GM19452 (cell line): ENCODE measurements around the gene PRLR.

Experiments used
- ATAC-seq: cut with Tn5 transposase; IDR thresholded peaks from one replicate; pipeline ENCODE4 v1.9.1; 2021; ENCODE audit not compliant: unreplicated experiment

Gene PRLR

DNA sequence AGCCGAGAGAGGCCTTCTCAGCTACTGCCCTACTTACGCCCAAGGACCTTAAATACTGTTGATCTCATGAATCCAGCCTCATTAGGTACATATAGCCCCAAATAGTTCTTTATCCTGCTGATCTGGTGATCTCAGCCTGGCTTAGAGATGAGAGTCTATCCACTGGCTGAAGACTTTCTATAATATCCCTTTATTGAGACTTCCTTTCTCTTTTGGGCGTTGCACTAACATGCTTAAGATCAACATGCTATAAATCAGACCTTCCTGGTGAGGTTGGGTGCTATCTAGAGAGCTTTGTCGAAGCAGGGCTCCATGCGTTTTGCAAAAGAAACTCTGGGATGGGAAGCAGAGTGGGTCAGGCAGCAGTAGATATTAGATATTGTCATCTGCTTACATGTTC lies 138.6 kb downstream of the PRLR start:
- ATAC-seq, result no peak

DNA sequence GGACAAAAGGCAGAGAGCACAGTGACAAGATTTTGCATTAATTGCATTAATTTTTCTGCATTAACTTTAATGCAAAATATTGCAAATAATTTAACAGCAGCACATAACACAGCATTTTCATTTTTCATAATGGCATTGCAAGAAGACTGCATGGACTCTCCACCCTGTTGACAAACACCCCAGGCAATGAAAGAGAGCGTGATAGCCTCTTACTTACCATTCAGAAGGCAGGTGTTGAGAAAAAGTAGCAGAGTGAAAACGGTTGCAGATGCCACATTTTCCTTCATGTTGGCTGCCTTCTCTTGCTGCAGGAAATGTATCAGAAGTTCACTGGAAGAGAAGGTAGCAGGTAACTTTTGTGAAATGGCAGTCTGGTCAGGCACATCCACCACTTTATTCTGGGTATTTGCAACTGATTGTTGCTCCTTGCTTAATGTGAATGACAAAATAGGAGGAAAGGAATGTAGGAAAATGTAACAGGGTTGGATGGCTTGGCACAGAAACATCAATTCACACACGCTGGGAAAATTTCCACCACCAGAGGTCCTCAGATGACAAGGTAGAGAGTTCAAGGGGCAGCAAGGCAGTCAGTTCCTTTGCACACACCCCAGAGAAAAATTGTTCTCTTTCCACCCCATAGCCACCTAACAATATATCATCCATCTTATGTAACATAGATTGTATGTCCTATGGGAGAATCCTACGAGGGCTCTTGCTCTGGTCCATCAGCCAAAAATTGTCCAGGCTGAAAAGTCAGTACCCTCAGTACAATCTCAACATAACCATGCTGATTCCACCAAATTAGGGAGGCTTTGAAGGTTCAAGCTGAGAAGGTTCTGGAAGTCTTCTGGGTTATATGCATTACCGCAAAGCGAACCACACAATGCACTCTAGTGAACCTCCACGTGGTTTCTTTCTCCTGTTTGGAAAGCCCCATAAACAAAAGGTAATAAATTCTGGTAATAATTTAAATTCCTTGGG lies 140.7 kb downstream of the PRLR start:
- no peak for ATAC-seq

DNA sequence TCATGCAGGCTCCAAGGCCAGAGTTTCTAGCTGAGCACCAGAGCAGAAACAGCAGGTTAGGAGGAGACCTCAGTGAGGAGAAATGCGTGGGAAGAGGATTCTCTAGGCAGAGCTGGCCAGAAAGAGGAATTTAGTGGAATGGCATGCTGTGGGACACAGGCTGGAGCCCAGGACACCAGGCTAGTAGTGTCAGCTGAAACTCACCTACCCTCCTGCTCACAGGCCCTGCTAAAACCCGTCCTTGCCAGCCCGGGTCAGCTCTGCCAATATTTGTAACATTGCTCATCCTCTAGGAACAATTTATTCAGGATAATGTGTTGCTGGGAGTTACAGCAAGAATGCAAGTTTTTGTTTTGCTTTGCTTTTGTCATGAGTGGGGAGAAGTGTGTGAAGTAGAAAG lies 142.3 kb downstream of the PRLR start:
- no peak for ATAC-seq

DNA sequence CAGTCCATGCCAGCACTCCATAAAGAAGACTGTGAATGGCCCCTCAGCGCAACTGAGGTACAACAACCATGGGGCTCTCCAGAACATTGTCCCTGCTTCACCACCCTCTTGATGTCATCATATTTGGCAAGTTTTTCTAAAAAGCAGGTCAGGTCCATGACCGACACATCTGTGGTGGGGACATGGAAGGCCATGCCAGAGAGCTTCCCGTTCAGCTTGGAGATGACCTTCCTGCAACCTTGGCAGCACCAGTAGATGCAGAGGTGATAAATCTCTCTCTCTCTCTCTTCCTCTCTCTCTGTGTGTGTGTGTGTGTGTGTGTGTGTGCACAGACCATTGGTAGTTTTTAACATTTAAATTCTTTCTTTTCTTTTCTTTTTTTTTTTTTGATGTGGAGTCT lies 147.1 kb downstream of the PRLR start:
- ATAC-seq, result no peak

DNA sequence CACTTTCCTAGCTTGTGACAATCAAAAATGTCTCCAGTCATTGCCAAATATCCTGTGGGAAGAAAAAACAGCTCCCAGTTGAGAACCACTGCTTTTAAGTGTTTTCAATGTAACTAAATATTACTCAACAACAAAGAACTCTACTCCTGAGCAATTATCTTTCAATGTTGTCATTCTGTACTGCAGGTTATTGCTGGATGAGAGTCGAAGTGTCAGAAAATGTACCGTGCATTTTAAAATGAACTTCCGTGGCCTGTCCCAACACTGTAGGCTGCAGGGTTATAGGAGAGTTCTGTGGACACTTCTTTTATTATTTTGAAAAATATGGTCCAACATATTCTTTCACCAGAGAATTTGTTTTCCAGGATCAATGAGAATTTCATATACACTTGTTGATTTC lies 147.8 kb downstream of the PRLR start:
- ATAC-seq, result no peak

DNA sequence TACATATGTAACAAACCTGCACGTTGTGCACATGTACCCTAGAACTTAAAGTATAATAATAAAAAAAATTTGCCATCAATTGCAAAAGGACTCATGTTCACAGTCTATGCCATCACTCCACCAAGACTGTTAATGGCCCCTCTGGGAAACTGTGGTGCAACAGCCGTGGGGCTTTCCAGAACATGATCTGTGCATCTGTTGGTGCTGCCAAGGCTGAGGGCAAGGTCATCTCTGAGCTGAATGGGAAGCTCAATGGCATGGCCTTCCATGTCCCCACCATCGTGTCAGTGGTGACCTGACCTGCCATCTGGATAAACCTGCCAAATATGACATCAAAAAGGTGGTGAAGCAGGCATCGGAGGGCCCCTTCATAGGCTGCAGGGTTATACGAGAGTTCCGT lies 149.2 kb downstream of the PRLR start:
- ATAC-seq, result no peak

DNA sequence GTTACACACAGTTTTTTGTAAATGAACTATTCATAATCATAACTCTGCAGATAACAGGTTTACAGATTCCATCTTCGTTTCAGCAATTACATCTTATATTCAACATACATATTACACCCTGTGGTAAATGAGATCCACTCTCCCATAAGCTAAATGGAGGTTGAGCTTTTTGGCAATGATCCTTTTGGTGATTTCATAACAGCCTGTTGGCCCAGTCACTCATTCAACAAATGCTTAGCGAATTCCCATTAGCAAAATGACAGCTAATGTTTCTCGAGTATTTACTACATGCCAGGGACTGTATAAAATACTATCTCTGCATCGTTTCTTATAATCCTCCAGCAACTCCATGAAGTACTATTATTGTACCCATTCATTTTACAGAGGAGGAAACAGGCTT lies 157.1 kb downstream of the PRLR start:
- no peak for ATAC-seq

DNA sequence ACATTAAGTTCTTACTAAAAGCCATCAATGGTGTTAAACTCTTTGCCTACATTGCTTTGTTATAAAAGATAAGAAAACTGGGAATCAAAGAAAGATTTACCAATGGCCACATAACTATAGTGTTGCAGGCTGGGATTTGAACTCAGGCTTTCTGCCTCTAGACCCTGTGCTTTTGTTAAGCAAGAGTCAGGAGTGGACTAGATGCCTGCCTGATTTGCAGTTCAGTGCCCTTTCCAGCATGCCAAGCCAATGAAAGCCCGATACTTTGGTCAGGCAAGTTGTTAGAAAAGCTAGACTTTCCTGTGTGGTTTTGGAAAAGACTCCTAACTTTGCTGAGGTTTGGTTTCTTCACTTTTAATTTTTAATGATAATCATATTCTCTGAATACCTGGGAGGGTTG lies 161.1 kb downstream of the PRLR start:
- no peak for ATAC-seq

DNA sequence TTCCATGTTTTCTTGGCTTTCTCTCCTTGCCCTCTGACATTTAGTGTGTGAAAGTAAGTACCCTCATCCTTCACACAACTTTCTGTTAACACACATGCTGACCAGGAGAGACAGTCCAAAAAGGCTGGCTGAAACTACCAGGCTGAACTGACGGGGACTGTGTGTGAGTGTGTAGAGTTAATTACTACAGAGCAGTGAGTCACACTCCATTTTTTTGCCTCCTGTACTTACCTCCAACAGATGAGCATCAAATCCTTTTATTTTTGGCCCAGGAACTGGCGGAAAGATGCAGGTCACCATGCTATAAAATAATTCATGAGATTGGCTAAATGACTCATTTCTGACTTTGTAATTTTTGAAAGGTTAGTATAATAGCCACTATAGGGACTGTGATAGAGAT lies 162.3 kb downstream of the PRLR start:
- no peak for ATAC-seq

DNA sequence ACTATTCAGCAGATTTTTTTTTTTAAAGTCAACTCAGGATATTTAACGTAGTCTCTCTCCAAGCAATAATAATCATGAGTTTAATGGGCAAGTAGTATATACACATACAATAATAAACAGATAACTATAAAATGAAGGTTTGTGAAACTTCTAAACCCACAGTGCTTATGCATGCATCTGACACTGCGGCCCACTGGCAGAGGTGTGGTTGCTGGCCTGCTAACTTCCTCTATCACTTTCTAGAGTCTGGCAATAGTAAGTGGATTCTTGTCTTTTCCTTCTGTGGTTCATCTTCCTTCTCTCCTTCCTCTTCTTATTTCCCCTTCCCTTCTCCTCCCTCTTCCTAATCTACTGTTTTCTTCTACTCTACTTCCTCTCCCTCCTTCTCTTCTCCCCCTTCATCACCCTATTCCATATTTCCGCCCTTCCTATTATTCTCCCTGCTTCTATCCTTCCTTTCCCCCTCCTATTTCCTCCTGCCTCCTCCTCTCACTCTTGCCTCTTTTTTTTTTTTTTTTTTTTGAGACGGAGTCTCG lies 164.0 kb downstream of the PRLR start:
- peak; percentile 97 for ATAC-seq

DNA sequence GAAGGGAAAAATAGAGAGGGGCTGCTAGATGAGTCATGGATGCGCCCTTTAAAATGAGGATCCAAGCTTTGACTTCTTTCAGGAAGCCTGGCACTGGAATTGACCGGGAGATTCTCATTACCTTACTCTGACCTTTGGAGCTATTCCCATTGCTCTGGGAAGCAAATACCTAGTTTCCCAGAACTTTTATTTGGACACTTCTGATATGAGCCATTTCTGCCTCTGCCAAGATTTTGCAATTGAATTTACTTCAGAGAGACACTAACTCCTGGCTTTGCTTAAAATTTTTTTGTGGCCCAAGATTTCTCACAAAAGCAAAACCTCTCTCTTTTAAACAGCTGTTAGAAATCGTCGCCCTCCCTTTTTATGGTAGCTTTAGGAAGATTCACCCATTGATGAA lies 166.9 kb downstream of the PRLR start:
- ATAC-seq, result no peak

DNA sequence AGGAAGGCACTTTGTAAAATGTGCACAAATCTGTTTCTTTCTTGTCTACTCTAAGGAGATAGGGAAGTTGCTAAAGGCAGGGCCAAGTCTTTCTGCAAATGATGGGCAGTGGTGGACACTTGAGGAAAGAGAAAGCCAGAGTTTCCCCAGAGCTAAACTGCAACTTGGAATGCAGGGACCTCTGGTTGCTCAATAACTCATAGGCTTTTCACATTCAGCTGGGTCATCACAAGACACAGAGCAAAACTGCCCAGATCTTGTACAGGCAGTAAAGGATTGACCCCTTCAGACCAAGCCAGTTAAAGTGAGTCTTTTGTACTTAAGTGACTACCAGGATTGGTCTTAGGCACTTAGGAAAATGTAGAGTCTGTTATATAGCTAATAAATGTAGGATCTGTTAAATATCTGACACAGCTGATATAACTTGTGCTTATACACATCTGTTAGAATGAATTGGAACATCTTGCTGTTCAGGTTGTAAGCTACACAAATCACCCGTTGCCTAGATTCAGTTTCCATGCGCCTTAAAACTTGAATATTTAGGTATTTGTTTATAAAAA lies 169.0 kb downstream of the PRLR start:
- ATAC-seq, result no peak

DNA sequence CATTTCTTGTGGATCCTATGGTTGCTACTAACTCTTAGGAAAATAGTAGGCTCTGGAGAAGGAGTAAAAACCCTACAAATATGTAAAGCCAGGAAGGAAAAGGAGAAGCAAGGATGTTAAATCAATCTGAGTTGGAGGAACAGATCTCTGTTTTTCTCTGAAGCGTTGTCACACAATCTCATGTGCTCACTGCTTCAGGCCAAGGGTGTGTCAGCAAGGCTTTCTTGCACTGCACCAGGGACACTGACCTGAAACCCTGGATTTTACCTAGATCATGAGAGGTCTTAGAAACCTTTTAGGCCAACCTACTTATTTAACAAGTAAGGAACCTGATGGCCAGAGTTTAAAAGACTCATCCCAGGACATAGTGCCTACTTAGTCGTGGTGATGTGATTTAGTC lies 170.1 kb downstream of the PRLR start:
- no peak for ATAC-seq

DNA sequence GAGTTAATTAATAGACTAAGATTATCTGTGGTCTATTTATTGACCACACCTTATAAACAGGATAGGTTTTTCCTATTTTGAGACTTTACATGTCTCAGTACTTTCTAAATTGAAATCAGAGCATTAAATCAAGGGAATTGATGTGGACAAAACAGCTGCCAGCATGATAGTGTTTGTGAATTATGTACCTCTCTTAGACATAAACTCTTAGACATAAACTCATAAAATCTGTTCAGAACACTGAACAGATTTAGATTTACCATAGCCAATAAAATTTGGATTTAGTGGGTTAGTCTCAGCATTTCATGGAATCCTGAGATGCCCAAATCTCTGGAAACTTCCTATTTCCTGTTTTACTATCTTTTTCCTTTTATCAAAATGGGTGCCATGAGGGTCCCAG lies 171.0 kb downstream of the PRLR start:
- no peak for ATAC-seq

DNA sequence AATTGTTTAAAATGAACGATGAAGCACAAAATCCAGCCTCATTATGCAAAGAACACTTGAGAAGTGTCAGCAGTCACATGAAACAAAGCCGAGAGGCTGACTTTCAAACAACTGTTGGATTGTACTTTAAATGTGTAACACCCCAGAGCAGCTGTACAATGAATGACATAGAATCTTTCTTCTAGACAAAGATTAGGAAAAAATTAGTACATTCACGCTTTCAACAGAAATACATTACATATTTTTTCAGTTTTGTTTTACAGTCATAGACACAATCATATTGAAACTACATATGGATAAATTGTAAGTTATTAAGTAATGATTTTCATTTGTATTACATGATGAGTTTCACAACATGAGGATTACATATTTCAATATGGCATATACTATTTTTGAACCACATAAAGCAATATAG lies 171.9 kb downstream of the PRLR start:
- ATAC-seq, result peak; percentile 90

DNA sequence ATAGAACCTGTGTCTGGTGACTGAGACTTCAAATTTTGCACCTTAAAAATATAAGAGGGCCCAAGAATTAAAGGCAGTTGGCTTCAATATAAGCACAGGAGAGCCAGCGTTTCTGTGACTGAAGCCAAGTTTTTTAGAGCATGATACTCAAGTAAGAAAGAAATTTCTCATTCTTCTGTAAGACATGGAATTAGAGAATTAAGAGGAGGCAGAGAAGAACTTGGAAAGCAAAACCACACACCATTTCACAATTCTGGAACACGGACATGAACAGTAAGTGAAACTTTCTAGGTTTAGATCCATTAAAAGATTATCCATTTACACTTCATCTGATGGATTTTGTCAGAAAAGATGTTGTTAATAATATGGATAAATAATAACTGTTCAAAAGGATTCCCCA lies 173.6 kb downstream of the PRLR start:
- ATAC-seq, result no peak

DNA sequence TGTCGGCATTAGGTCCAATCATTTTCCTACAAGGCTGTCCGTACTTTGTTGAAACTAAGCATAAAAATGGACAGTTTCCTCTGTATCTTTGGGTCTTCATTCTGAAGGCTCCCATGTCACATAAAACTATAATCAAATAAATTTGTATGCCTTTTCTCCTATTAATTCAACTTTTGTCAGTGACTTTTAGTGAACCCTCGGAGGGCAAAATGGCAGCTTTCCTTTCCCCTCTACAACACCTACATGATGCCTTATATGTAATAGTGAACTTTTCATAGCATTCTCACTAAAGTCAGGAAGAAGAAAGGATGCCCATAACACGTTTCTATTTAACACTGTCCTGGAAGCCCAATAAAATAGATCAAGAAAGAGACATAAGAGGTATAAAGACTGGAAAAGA lies 177.4 kb downstream of the PRLR start:
- no peak for ATAC-seq

DNA sequence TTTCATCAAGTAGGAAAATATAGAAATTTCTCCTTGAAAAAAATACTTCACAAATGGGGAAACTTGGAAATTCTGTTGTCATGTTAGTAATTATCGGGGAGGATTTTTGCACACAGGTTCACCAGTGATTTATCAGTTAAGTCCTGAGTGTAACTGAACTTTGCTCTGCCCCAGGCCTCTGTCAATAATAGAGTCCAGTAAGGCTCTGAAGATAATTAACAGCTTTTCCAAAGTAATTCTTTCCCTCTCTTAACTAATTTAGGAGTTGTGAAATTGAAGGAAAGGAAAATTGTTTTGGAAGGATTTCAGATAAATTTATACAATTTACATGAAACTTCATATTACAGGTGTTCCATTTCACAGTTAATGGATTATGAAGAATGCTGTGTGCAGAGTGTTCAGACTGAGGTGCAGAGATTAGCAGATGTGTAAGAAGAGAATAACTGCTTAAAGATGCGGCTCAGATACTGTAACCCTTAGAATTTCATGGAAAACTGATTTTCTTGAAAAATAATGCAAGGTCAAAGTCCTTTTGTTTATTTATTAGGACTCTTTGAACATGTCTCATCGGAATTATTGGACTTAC lies 179.7 kb downstream of the PRLR start:
- ATAC-seq, result no peak

DNA sequence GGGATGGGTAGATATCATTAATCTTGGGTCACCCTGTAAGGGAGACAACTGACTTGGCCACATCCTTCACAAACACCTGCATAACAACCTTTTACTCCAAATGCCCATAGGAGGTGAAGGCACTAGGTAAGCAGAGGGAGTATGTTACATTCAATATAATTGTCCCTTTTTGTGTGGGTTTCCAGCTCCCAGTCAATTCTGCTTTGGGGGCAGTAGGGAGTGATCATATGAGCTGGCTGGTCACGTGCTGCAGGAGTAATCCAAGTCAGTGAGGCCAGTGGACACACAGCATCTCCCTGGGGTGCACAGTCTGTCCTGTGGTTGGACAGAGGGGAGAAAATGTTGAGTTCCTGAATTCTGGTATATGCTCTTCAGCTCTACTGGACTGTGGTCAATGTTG lies 181.4 kb downstream of the PRLR start:
- ATAC-seq, result no peak

DNA sequence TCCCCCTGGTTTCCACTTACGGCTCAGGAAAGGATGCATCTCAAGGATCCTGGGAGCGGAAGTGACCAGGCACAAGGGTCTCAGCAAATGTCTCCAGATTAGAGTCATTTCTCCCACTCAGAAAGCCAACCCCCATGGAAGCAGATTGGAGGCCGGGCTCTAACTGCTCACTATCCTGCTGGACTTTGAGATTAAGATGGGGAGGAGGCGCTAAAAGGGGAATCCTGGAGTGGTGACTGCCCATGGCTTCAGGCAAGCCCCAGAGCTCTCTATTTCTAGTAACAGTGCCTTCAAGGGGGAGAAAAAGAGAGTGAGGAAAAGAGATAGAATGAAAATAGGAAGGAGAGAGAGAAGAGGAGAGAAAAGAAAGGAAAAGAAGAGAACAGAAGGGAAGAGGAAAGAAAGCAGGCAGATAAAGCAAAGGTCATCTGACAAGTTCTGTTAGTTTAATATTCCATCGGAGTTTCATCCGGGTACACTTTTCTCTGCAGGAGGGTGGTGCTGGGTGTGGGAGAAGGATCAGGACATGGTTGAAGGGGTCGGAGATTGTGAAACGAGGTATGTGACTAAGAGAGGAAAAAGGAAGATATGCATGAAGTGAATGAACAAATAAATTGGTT lies 182.4 kb downstream of the PRLR start, which contains the start of gene AGXT2:
TSS of gene AGXT2 (minus strand) at position 165 of the 620 bp plus-strand sequence. CDS start at position 108, 57 bp downstream.
- ATAC-seq, result no peak

DNA sequence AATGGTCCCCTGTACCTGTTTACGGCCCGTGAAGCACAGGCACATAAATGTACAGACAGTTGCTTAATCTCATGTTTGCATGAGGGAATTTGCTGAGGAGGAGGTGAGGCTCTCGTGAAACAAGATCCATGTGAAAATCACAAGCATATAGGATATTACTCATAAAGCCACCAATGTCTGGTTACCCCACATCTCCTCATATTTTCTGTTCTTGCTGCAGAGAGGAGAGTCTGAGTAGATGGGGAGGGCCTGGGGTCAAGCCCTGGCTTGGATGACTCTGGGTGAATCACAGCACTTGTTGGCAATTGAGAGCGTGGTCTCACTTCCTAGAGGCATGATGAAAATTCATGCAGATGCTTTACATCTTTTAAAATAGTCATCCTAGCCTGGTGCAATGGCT lies 183.5 kb downstream of the PRLR start:
- ATAC-seq, result no peak
